ENCODE data around the gene PDGFB. TPM values are rescaled to one million over a fixed set of nuclear protein-coding genes. Genes with fewer than 3 reads are reported as not detected.

PDGFB gene
- total and polyA plus RNA-seq, 7 experiments from 2014 or later, result 0.56 to 9.5 (median 2.3) TPM

DNA sequence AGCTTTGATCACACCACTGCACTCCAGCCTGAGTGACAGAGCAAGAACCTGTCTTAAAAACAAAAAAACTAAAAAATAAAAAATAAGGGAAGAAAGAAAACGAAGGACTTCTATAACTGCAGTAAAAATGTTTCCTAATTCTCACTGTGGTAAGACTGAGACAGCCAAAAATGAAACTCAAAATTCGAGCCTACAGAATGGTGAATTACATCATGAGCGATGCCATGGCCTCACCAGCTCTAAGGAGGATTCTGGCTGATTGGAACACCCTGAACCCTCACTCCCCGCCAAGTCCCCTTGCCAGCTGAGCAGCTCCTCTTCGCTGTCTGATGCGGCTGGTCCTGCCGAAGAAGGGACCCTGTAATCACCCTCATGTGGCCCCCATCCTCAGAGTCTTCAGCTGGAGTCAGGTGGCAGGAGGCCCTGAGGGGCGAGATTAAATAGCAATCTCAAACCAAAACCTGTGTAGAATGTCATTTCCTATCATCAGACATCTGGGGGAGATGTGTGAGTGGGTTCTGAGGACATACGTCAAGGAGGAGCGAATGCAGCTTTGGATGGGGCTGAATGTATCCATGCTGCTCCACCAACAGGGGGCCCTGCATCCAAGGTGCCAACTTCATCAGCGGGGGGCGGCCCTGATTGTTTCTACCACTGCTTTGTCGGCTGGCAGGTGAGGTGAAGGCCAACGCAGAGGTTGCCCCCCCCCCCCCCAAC, 29.2 kb downstream of the PDGFB start:
- ATAC-seq (peak; percentile 81), DNase-seq (peak in 3 of 9 donors; percentile 31 to 49 (median 45))
- Mint-ChIP-seq H3K36me3 (peaks cover 0 to 4% (median 0%) of the 10 kb centered on the region in 5 donors), H3K27ac (no peak overlapping the region), H3K4me3 (no peak overlapping the region), H3K4me1 (peaks cover 0 to 7% (median 0%) of the 10 kb centered on the region in 7 donors), H3K9me3 (peaks cover 0 to 10% (median 0%) of the 10 kb centered on the region in 11 donors), H3K27me3 (peaks cover 9 to 50% (median 32%) of the 10 kb centered on the region in 5 donors)
- ChIA-PET CTCF (interaction anchor here (0.7 to 3.7 kb wide), 10 partner anchors 14 to 519 kb away, joined by 3 to 30 read pairs (median 3); partner anchors contain the start of gene RPL3), POLR2A (interaction anchor here (0.6 to 1.0 kb wide), 3 partner anchors 29 to 172 kb away, joined by 3 to 5 read pairs (median 4); partner anchors contain the start of gene PDGFB)
- H3K4me1 ChIP-seq (ENCODE audit: control insufficient read depth in 2 of 2, insufficient read depth in 2 of 2, low read length in 2 of 2), result no peaks in the 10 kb centered on the region
- H3K36me3 ChIP-seq (ENCODE audit: control insufficient read depth in 2 of 3, insufficient read depth in 3 of 3, low read length in 3 of 3), result no peaks in the 10 kb centered on the region
- H3K9me3 ChIP-seq (ENCODE audit: control insufficient read depth in 2 of 3, low read length in 3 of 3), result no peaks in the 10 kb centered on the region
- intact Hi-C loops (cut with micrococcal nuclease), result loop anchor here in 1 of 2 donors (1.0 to 2.0 kb wide), 2 partner anchors 45 to 91 kb away; no protein-coding TSS in a partner anchor
- H3K27me3 ChIP-seq (ENCODE audit: control insufficient read depth in 2 of 2, insufficient read depth in 2 of 2, low read length in 2 of 2), result no peaks in the 10 kb centered on the region
- no peak overlapping the region for H3K27ac ChIP-seq (ENCODE audit: low read depth, low read length)
- H3K4me3 ChIP-seq (ENCODE audit: low read length), result no peak overlapping the region

DNA sequence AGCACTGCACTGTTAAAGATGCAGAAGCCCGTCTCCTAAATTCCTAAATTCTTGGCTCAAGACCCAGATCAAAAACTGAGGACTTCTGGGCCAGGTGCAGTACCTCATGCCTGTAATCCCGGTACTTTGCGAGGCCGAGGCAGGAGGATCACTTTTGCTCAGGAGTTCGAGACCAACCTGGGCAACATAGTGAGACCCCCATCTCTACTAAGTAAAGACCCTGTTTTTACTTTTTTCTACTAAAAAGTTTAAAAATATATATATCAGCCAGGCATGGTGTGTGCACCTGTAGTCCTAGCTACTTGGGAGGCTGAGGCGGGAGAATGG, 29.7 kb downstream of the PDGFB start:
- Histone ChIP-seq H3K36me3 (ENCODE audit: control insufficient read depth in 2 of 3, insufficient read depth in 3 of 3, low read length in 3 of 3) (no peaks in the 10 kb centered on the region), H3K27me3 (ENCODE audit: control insufficient read depth in 2 of 2, insufficient read depth in 2 of 2, low read length in 2 of 2) (no peaks in the 10 kb centered on the region), H3K4me3 (ENCODE audit: low read length) (no peak overlapping the region), H3K4me1 (ENCODE audit: control insufficient read depth in 2 of 2, insufficient read depth in 2 of 2, low read length in 2 of 2) (no peaks in the 10 kb centered on the region), H3K27ac (ENCODE audit: low read depth, low read length) (no peak overlapping the region), H3K9me3 (ENCODE audit: control insufficient read depth in 2 of 3, low read length in 3 of 3) (no peaks in the 10 kb centered on the region)
- H3K36me3 Mint-ChIP-seq, result peaks cover 0 to 1% (median 0%) of the 10 kb centered on the region in 5 donors
- no peak overlapping the region for H3K4me3 Mint-ChIP-seq
- ChIA-PET CTCF (interaction anchor here (0.7 to 3.7 kb wide), 8 partner anchors 14 to 101 kb away, joined by 3 to 30 read pairs (median 3); no protein-coding TSS in a partner anchor), POLR2A (interaction anchor here (0.6 to 1.0 kb wide), 2 partner anchors 92 to 173 kb away, joined by 4 to 5 read pairs; no protein-coding TSS in a partner anchor)
- no peak overlapping the region for H3K27ac Mint-ChIP-seq
- no peak for ATAC-seq
- no peak for DNase-seq
- H3K9me3 Mint-ChIP-seq, result peaks cover 0 to 6% (median 0%) of the 10 kb centered on the region in 11 donors
- H3K4me1 Mint-ChIP-seq, result peaks cover 0 to 6% (median 0%) of the 10 kb centered on the region in 7 donors
- H3K27me3 Mint-ChIP-seq, result peaks cover 9 to 50% (median 31%) of the 10 kb centered on the region in 5 donors
- intact Hi-C loops (cut with micrococcal nuclease), result loop anchor here in 1 of 2 donors (2.0 kb wide), 1 partner anchor 44 kb away; no protein-coding TSS in a partner anchor

DNA sequence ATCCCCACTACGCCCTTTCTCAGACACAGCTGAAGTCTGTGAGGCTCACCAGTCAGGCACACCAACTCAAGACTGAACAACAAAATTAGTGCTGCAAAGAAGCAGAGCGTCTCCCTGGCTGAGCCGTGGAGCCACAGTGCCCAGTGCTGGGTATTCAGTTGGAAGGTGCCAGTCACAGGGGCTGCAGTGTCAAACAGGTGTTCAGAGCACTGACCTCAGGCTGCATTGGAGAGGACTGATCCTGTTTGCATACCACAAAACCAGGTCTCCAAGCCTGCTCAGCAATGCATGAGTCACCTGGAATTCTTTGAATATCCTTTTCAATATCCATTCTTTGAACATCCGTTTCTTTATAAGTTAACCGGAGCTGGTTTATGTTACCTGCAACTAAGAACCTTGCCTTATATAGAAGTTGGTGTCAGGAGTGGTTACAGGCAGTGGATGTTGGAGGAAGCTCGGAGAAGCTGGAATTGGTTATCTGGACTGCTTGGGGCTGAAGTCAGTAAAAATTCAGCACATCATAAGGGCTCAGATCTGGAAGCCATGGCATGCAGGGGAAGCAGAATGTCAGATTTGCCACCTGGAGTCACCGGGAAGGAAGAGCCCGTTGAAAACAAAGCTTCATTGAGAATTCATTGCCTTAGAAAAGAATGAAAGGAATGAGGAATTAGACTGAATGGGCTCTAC, 30.3 kb downstream of the PDGFB start:
- Histone ChIP-seq H3K27me3 (ENCODE audit: control insufficient read depth in 2 of 2, insufficient read depth in 2 of 2, low read length in 2 of 2) (no peaks in the 10 kb centered on the region), H3K27ac (ENCODE audit: low read depth, low read length) (no peak overlapping the region), H3K4me3 (ENCODE audit: low read length) (no peak overlapping the region), H3K9me3 (ENCODE audit: control insufficient read depth in 2 of 3, low read length in 3 of 3) (no peaks in the 10 kb centered on the region), H3K36me3 (ENCODE audit: control insufficient read depth in 2 of 3, insufficient read depth in 3 of 3, low read length in 3 of 3) (no peaks in the 10 kb centered on the region), H3K4me1 (ENCODE audit: control insufficient read depth in 2 of 2, insufficient read depth in 2 of 2, low read length in 2 of 2) (no peaks in the 10 kb centered on the region)
- H3K36me3 Mint-ChIP-seq, result no peaks in the 10 kb centered on the region
- no peak overlapping the region for H3K27ac Mint-ChIP-seq
- peaks cover 9 to 46% (median 28%) of the 10 kb centered on the region in 5 donors for H3K27me3 Mint-ChIP-seq
- intact Hi-C loops (cut with micrococcal nuclease), result loop anchor here in 1 of 2 donors (2.0 kb wide), 1 partner anchor 44 kb away; no protein-coding TSS in a partner anchor
- ChIA-PET CTCF (interaction anchor here (0.8 to 3.7 kb wide), 5 partner anchors 13 to 102 kb away, joined by 3 to 30 read pairs (median 3); no protein-coding TSS in a partner anchor), POLR2A (interaction anchor here (1.0 kb wide), 1 partner anchor 92 kb away, joined by 5 read pairs; no protein-coding TSS in a partner anchor)
- ATAC-seq, result no peak
- H3K9me3 Mint-ChIP-seq, result peaks cover 0 to 4% (median 0%) of the 10 kb centered on the region in 11 donors
- H3K4me1 Mint-ChIP-seq, result peaks cover 0 to 2% (median 0%) of the 10 kb centered on the region in 7 donors
- no peak overlapping the region for H3K4me3 Mint-ChIP-seq
- DNase-seq, result no peak

DNA sequence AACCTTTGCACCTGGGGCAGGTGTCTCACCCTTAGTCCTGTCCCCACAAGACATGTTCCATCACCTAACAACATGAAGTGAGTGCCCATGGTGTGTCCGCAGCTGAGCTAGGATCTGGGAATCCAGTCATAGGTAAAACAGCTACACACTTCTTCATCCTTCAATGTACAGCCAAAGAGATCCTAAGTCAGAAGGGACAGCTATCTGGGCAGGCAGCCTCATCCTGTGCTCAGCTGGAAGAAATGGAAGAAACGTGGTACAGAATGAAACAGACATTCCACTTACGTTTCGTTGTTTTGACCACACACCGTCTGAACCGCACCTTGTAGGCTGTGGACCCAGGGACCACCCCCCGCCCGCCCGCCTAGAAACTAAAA, 30.8 kb downstream of the PDGFB start:
- Mint-ChIP-seq H3K27me3 (peaks cover 9 to 40% (median 28%) of the 10 kb centered on the region in 5 donors), H3K36me3 (no peaks in the 10 kb centered on the region), H3K9me3 (peaks cover 0 to 4% (median 0%) of the 10 kb centered on the region in 11 donors), H3K4me3 (no peak overlapping the region), H3K27ac (no peak overlapping the region), H3K4me1 (peaks cover 0 to 2% (median 0%) of the 10 kb centered on the region in 7 donors)
- no peak for DNase-seq
- H3K27me3 ChIP-seq (ENCODE audit: control insufficient read depth in 2 of 2, insufficient read depth in 2 of 2, low read length in 2 of 2), result no peaks in the 10 kb centered on the region
- intact Hi-C loops (cut with micrococcal nuclease), result loop anchor here in 1 of 2 donors (2.0 kb wide), 1 partner anchor 43 kb away; no protein-coding TSS in a partner anchor
- no peaks in the 10 kb centered on the region for H3K9me3 ChIP-seq (ENCODE audit: control insufficient read depth in 2 of 3, low read length in 3 of 3)
- H3K4me1 ChIP-seq (ENCODE audit: control insufficient read depth in 2 of 2, insufficient read depth in 2 of 2, low read length in 2 of 2), result no peaks in the 10 kb centered on the region
- no peak for ATAC-seq
- H3K4me3 ChIP-seq (ENCODE audit: low read length), result no peak overlapping the region
- ChIA-PET POLR2A (no interaction called here), CTCF (interaction anchor here (3.7 kb wide), 1 partner anchor 43 kb away, joined by 30 read pairs; no protein-coding TSS in a partner anchor)
- no peaks in the 10 kb centered on the region for H3K36me3 ChIP-seq (ENCODE audit: control insufficient read depth in 2 of 3, insufficient read depth in 3 of 3, low read length in 3 of 3)
- H3K27ac ChIP-seq (ENCODE audit: low read depth, low read length), result no peak overlapping the region

DNA sequence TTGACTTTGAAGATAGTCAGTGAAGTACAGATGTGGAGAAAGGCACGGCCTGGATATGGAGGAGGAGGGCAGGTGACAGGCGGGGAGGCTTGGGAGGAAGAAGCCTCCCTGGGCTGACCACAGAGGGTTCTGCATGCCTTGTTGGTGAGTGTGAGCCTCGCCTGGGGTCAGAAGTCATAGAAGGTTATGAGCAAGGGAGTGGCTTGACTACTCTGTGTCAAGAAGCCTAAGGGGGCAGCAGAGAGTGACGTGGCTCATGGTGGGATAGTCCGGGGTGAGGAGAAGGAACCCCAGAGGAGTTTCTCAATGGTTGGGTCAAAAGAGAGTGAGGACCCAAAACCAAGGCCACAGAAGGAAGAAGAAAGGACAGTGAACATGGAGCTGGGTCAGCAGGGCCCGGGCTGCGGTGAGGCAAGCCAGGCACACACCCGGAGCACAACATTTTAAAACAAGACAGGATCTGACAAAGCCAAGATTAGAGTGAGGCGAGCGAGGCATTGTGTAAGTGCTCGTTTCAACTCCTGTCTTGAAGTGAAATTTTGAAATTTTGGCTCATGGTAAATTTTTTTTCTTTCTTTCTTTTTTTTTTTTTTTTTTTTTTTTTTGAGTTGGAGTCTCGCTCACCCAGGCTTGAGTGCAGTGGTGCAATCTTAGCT, 31.9 kb downstream of the PDGFB start:
- no peaks in the 10 kb centered on the region for H3K27me3 ChIP-seq (ENCODE audit: control insufficient read depth in 2 of 2, insufficient read depth in 2 of 2, low read length in 2 of 2)
- Mint-ChIP-seq H3K27ac (no peak overlapping the region), H3K36me3 (no peaks in the 10 kb centered on the region), H3K4me1 (peaks cover 0 to 8% (median 2%) of the 10 kb centered on the region in 7 donors), H3K27me3 (peaks cover 9 to 34% (median 25%) of the 10 kb centered on the region in 5 donors), H3K9me3 (peaks cover 0 to 2% (median 0%) of the 10 kb centered on the region in 11 donors), H3K4me3 (no peak overlapping the region)
- no peak for DNase-seq
- intact Hi-C loops (cut with micrococcal nuclease), result no loop called here
- H3K36me3 ChIP-seq (ENCODE audit: control insufficient read depth in 2 of 3, insufficient read depth in 3 of 3, low read length in 3 of 3), result no peaks in the 10 kb centered on the region
- no peaks in the 10 kb centered on the region for H3K9me3 ChIP-seq (ENCODE audit: control insufficient read depth in 2 of 3, low read length in 3 of 3)
- H3K4me3 ChIP-seq (ENCODE audit: low read length), result no peak overlapping the region
- no peaks in the 10 kb centered on the region for H3K4me1 ChIP-seq (ENCODE audit: control insufficient read depth in 2 of 2, insufficient read depth in 2 of 2, low read length in 2 of 2)
- POLR2A ChIA-PET, result no interaction called here
- no peak overlapping the region for H3K27ac ChIP-seq (ENCODE audit: low read depth, low read length)
- CTCF ChIA-PET, result no interaction called here
- no peak for ATAC-seq

DNA sequence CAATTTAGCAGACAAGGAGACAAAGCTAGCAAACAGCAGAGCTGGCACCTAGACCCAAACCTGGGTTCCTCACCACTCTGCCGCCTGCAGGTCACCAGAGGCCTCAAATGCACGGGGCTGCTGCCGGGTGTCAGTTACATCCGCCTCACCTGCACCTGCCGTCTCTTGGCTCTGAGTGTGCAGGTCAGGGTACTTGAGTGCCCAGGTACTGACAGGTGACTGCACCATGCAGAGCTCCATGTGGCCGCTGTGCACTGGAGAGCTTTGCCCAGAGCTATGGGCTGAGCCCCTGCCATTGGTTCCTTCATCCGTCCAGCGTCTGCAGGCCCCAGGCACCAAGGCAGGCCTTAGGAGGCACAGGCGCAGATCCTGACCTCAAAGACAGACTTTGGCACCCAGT, 35.0 kb downstream of the PDGFB start:
- Mint-ChIP-seq H3K27ac (peak overlapping the region in 1 of 9 donors; percentile 14), H3K36me3 (no peaks in the 10 kb centered on the region), H3K4me3 (no peak overlapping the region), H3K9me3 (no peaks in the 10 kb centered on the region), H3K4me1 (peaks cover 5 to 29% (median 18%) of the 10 kb centered on the region in 7 donors), H3K27me3 (peaks cover 9 to 18% (median 15%) of the 10 kb centered on the region in 5 donors)
- no peaks in the 10 kb centered on the region for H3K27me3 ChIP-seq (ENCODE audit: control insufficient read depth in 2 of 2, insufficient read depth in 2 of 2, low read length in 2 of 2)
- no peak overlapping the region for H3K4me3 ChIP-seq (ENCODE audit: low read length)
- ChIA-PET POLR2A (interaction anchor here (0.8 kb wide), 1 partner anchor 110 kb away, joined by 3 read pairs; the partner anchor contains the start of gene RPL3), CTCF (interaction anchor here (1.2 kb wide), 1 partner anchor 101 kb away, joined by 3 read pairs; no protein-coding TSS in a partner anchor)
- H3K36me3 ChIP-seq (ENCODE audit: control insufficient read depth in 2 of 3, insufficient read depth in 3 of 3, low read length in 3 of 3), result no peaks in the 10 kb centered on the region
- intact Hi-C loops (cut with micrococcal nuclease), result loop anchor here in 1 of 2 donors (5.0 kb wide), 1 partner anchor 33 kb away; the partner anchor contains the start of gene PDGFB
- DNase-seq, result no peak
- peaks cover 0 to 17% of the 10 kb centered on the region in 2 donors for H3K4me1 ChIP-seq (ENCODE audit: control insufficient read depth in 2 of 2, insufficient read depth in 2 of 2, low read length in 2 of 2)
- no peak for ATAC-seq
- no peak overlapping the region for H3K27ac ChIP-seq (ENCODE audit: low read depth, low read length)
- no peaks in the 10 kb centered on the region for H3K9me3 ChIP-seq (ENCODE audit: control insufficient read depth in 2 of 3, low read length in 3 of 3)

Measured in naive thymus-derived CD4-positive, alpha-beta T cell (primary cell).